HG02852 (cell line): ENCODE data around the gene GABPB1.

ENCODE experiments used
- ATAC-seq: cut with Tn5 transposase; IDR thresholded peaks from one replicate; pipeline ENCODE4 v1.9.1; 2021; ENCODE audit warnings: mild to moderate bottlenecking, moderate library complexity; ENCODE audit not compliant: unreplicated experiment

The GABPB1 gene

GRCh38 chr15:50345298-50345697 is 9.7 kb downstream of the GABPB1 start:
- no peak for ATAC-seq

DNA sequence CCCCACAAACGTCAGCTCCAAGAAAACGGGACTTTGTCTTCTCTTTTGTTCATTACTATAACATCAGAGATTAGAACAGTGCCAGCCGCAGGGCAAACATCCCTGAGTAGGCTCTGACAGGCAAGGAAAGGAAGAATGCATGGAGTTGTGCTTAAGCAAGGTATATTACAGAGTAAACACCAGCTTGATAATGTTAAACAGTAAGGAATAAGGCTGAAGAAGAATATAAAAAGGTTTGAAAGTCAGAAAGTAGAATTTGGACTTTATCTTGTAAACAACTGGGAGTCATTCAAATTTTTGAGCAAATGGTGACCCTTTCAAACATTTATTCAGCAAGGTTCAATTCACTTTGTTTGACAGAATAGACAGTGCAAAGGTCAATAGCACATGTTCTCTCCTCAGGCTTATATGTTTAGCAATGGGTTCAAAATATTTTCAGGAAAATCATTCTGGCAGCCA is 11.0 kb downstream of the GABPB1 start:
- ATAC-seq = no peak

DNA sequence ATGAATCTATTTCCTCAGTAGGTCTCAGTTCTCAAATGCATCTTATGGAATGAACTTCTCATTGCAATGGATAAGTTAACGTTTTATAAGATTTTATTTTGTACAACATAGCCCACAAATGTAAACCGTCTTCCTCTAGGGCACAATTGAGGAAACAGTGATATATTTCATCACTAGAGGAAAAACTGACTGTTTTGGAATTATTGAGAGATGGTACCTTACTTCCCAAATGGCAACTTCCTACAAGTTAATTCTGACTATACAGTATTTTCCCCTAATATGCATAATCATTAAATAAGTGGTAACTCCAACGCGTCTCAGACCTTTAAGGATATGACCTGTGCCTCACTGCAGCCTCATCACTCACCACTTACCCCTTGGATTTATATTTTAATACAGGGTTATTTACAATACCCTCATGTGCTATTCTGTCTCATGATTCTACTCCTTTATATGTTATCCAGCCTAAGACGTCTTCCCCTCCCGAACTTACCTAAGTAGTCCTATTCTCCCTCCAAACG is 13.3 kb downstream of the GABPB1 start:
- ATAC-seq = no peak

- ATAC-seq = no peak
Measured at GRCh38 chr15:50340416-50340815, 14.6 kb downstream of the GABPB1 start.

- no peak for ATAC-seq
Measured at GRCh38 chr15:50339717-50340116, 15.3 kb downstream of the GABPB1 start.

DNA sequence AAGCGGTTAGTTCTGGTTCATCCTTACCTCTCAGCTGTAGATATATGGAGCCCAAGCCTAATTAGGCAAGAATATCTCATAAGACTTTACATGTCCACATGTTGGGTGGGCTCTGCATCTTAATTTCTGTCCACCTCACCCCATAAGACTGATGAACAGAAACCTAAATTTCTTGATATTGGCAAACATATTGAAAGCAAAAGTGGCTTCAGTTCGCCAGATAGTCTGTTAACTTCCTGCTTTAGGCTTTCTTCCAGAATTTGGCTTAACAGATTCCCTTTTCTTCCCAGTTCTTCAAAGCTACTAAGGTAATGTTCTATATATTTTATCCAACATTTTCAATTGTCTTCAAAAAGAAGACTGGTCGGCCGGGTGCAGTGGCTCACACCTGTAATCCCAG is 19.7 kb downstream of the GABPB1 start:
- no peak for ATAC-seq

- no peak for ATAC-seq
Measured at GRCh38 chr15:50333229-50333628, 21.8 kb downstream of the GABPB1 start.

DNA sequence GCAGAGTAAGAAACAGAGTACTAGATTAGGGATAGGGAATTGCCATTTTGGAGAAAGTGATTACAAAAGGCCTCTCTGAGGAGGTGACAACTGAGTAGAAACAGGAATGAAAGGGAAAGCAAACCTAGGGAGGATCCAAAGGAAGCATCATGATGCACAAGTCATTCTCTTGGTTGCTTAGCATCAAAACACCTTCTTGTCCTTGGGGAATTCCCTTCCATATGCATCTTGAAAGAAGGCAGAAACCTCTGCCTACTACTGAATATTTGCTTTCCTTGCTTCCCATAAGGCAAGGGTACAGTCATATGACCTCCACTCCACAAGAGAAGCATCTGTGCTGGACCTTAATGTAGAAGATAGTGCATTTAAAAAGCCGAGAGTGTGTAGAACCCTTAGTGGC is 24.1 kb downstream of the GABPB1 start:
- ATAC-seq = no peak

- ATAC-seq = no peak
Measured at GRCh38 chr15:50328116-50328515, 26.9 kb downstream of the GABPB1 start.

DNA sequence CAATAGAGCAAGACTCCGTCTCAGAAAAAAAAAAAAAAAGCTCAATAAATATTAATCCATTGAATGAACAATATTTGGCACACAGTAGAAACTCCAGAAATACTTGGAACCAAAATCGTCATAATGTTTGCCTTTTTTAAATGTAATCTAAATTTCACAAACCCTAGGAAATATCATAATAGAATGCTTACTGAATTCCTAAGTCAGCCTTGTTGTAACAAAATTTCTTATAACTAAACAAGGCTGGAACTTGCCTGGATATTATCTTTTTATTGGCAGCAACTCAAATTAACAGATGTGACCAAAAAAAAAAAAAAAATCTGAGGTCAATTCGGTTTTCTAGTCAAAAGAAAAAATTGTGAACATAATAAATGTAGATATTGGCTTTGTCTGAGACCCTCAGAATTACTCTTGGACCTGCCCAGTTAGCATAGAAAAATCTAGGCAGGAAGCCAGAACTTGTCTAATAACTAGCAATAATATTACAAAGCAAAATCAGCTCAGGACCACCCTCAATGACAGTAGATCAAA is 33.3 kb downstream of the GABPB1 start:
- ATAC-seq = no peak

DNA sequence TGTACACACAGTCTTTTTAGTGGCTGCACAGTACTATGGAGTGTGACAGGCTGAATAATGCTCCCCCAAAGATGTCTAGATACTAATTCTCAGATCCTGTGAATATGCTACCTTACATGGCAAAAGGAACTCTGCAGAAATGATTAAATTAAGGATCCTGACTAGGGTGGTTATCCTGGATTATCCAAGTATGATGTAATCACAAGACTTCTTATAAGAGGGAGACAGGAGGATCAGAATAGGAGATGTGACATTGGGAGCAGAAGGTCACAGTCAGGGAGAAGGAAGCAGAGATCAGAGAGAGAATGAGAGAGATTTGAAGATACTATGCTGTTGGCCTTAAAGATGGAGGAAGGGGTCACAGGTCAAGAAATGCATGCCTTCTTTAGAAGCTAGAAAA is 34.5 kb downstream of the GABPB1 start:
- ATAC-seq = no peak

DNA sequence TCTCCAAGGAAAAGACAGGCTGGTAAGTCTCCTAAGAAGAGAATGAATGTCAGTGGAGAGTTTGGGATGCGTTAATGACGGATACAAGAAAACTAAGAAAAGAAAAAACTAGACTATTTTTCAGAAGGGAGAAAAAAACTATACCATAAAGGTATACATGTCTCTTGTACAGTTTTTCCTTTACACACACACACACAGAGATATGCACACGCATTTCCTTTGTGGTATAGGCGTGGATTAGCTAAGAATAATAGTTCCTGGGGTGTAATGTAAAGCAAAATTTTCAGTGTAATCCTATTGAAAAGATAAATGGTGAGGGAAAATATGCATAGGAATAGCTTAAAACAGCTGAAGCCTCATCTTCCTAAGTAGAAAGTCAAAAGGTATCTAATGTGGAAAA is 36.3 kb downstream of the GABPB1 start:
- ATAC-seq = no peak

- no peak for ATAC-seq
Measured at GRCh38 chr15:50315814-50316630, 39.0 kb downstream of the GABPB1 start.

DNA sequence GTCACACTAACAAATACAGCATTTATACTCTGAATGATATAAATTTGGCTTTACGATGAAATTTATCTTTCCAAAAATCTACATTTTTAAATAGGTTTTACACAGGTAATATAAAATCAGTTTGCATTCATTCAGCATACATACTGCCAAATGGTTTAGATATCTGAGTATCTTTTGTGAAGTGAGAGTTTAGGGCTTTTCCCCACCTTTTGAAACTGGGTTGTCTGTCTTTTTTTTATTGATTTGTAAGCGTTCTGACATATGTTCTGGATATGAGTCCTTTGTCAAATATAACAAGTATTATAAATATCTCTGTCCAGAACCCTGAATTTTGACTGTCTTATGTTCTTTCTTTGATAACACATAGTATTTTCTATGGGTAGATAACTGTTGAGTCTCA is 42.4 kb downstream of the GABPB1 start:
- ATAC-seq = no peak

- no peak for ATAC-seq
Measured at GRCh38 chr15:50307799-50308198, 47.2 kb downstream of the GABPB1 start.

GRCh38 chr15:50304836-50305235 is 50.2 kb downstream of the GABPB1 start:
- ATAC-seq = no peak

DNA sequence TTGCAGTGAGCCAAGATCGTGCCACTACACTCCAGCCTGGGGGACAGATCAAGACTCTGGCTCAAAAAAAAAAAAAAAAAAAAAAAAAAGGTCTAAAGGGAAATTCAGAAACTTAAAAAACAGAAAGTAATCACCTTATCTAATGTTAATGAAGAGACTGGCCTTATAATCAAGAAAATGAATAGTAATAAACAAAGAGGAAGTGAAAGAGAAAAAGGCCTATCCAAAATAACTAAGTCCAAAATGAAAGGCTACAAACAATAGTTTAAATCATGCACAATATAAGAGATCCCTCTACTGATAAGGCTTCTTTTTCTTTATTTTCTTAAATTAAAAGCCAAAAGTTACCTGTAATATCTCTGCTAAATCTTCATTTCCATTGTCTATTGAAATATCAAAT is 52.4 kb downstream of the GABPB1 start:
- no peak for ATAC-seq

DNA sequence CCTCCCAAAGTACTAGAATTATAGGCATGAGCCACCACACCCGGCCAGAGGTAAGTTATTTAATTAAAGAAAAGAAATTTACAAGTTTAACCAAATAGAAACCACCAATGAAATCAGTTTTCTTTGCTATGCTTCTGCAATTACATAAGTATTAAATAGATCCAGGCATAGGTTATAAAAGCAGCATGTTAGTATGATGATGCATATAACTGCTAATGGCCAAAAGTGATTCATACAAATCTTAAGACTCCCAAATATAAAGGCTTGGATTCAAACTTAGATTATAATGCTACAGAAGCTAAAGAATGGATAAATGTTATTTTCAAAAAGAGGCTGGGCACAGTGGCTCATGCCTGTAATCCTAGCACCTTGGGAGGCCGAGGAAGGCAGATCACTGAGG is 56.7 kb downstream of the GABPB1 start:
- ATAC-seq = no peak

- ATAC-seq = no peak
Measured at GRCh38 chr15:50295966-50296365, 59.0 kb downstream of the GABPB1 start.

DNA sequence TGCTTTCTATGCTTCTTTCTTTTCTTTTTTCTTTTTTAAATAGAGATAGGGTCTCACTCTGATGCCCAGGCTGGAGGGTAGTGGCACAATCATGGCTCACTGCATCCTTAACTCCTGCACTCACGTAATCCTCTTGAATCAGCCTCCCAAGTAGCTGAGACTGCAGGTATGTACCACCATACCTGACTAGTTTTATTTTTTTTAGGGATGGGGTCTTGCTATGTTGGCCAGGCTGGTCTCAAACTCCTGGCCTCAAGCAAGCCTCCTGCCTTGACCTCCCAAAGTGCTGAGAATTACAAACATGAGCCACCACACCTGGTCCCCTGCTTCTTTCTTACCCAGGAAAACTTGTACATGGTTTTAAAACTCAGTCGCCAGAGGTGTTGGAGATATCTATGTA is 65.2 kb downstream of the GABPB1 start:
- no peak for ATAC-seq

- no peak for ATAC-seq
Measured at GRCh38 chr15:50287324-50288116, 67.5 kb downstream of the GABPB1 start.

DNA sequence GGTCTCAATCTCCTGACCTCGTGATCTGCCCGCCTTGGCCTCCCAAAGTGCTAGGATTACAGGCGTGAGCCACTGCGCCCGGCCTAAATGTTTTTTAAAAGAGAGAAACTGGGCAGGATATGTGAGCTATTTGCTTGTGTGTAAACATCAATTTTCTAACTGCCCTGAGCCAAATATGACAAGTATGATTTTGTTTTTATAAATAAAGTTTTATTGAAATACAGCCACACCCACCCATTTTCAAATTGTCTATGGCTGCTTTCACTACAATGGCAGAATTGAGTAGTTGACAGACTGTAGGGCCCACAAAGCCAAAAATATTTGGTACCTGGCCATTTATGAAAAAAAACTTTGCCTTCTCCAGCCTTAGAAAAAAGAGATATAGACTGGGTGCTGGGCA is 73.6 kb downstream of the GABPB1 start:
- ATAC-seq = no peak
